Mononuclear cell (primary cell): ENCODE results near the gene PRR12. TPM values are rescaled to one million over a fixed set of nuclear protein-coding genes. Genes with fewer than 3 reads are reported as not detected.

Source experiments
- H3K27me3 ChIP-seq: 2 replicates; pipeline ENCODE4 v1.6.0; 2011; ENCODE audit warnings: low read length, control low read depth; ENCODE audit not compliant: insufficient read depth
- H3K4me1 ChIP-seq: 2 replicates; pipeline ENCODE4 v1.5.1; 2011; ENCODE audit warnings: mild to moderate bottlenecking, low read length, control low read depth; ENCODE audit not compliant: insufficient read depth
- H3K4me3 ChIP-seq: 2 replicates; pipeline ENCODE4 v1.5.1; 2011; ENCODE audit warnings: mild to moderate bottlenecking, low read length, moderate library complexity
- H3K9me3 ChIP-seq: 2 replicates; pipeline ENCODE4 v1.5.1; 2011; ENCODE audit warnings: low read depth, mild to moderate bottlenecking, control low read depth, low read length
- total RNA-seq: library from RNA; depleted of rRNA; stranded (reverse); fragments of >200 nt; gene quantifications from one replicate; pipeline ENCODE4 v1.2.3, GENCODE V29; 2012

The PRR12 gene
- total RNA-seq, 1 donor = 6.4 TPM

DNA sequence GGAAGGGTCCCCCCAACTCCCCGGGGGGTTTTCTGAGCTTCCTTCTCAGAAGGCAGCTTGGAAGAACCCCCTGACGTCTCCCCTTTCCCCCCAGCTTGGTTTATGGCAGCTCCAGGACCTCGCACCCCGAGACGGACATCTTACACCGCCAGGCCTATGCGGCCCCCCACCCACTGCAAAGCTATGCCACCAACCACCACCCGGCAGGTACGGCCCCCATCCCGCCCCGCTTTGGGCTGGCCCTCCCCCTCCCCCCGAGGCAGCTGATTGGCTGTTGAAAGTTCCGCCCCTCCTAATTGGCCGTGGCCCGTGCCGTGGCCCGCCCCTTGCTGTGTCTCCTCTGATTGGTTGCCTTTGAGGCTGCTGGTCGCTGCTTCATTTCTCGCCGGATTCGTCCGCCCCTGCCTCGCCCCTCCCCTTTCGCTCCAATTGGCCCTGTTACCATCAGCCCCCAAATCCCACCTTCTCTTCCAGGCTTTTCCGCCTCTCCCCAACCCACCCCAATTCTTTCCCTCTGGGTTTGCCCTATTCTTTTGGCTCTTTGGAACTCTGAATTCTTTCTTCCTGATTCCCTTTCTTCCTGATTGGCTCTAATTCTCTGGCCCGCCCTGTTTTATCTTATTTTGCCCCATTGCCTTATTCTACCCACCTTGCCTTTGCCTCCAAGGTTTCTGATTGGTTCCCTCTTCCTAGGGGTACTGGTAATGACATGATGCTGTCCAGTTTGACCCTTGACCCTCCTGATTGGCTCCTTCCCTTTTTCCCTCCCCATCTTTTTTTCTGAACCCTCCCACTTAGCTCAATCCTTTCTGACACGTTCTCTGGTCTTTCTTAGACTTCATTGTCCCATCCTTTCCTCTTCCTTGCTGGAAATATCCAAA, 2.5 kb downstream of the PRR12 start:
- Histone ChIP-seq H3K9me3 (no peaks in the 10 kb centered on the region), H3K4me1 (peaks cover 20% of the 10 kb centered on the region), H3K4me3 (peak overlapping the region; percentile 30), H3K27me3 (no peaks in the 10 kb centered on the region)

DNA sequence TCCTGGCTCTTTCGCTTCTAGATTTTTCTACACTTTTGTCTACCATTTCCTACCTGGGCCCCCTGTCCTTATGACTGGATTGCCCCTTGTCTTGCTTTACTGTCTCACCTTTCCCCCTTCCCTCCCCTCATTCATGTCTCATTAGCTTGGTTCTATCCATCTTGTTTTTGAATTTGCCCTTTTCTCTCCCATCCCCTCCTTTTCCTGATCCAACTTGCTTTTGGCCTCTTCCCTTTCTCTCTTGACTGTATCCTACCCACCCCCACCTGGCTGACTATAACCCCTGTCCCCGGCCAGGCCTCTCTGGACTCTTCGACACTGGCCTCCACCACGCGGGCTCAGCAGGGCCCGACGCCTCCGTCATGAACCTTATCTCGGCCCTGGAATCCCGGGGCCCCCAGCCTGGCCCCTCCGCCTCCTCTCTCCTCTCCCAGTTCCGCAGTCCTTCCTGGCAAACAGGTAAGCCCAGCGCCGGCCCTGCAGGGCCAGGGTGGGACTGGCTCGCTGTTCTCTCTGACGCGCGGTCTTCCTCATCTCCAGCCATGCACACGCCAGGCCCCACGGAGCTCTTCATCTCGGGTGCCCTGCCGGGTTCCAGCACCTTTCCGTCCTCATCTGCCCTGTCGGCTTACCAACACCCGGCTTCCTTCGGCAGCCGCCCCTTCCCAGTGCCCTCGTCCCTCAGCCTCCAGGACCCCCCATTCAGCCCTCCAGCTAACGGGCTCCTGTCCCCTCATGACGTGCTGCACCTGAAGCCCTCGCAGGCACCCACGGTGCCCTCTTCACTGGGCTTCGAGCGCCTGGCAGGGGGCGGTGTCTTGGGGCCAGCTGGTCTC, 3.4 kb downstream of the PRR12 start:
- H3K27me3 ChIP-seq = no peaks in the 10 kb centered on the region
- no peaks in the 10 kb centered on the region for H3K9me3 ChIP-seq
- no peak overlapping the region for H3K4me3 ChIP-seq
- peaks cover 20% of the 10 kb centered on the region for H3K4me1 ChIP-seq

DNA sequence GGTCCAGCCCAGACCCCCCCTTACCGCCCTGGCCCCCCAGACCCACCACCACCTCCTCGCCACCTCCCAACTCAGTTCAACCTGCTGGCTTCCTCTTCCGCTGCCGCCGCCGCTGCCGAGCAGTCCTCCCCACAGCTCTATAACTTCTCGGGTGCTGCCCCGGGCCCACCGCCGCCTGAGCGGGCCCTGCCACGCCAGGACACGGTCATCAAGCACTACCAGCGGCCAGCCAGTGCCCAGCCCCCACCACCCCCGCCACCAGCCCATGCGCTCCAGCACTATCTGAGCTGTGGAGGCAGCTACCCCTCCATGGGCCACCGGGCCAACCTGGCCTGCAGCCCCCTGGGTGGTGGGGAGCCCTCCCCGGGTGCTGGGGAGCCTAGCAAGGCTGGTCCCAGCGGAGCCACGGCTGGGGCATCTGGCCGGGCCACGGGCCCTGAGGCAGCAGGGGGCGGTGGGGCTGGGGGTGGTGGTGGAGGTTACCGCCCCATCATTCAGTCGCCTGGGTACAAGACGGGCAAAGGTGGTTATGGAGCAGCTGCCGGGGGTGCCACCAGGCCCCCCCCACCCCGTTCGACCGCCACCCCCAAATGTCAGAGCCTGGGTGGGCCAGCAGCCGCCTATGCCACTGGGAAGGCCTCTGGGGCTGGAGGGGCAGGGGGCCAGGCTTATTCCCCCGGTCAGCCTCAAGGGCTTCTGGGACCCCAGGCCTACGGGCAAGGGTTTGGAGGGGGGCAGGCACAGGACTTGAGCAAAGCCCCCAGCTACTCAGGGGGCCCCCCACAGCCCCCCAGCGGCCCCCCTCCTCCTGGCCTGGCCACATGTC, 4.2 kb downstream of the PRR12 start:
- Histone ChIP-seq H3K27me3 (no peaks in the 10 kb centered on the region), H3K4me1 (peaks cover 20% of the 10 kb centered on the region), H3K4me3 (no peak overlapping the region), H3K9me3 (no peaks in the 10 kb centered on the region)

DNA sequence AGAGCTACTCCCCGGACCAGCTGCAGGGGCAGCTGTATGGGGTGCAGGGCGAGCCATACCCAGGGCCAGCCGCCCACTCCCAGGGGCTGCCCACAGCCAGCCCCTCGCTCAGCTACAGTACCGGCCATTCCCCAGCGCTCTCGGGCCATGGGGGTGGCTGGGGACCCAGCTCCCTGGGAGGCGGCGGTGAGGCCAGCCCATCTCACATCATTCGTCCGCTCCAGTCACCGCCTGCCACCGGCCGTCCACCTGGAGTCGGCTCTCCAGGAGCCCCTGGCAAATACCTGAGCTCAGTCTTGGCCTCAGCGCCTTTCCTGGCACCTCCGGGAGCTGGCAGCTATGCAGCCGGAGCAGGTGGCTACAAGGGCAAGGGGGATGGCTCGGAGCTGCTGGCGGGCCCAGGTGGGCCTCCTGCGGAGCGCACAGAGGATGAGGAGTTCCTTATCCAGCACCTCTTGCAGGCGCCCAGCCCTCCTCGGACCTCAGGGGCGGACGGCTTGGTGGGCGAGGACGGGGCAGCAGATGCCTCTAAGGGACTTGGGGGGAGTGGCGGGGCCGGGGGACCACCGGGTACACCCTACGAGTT, 4.9 kb downstream of the PRR12 start:
- Histone ChIP-seq H3K9me3 (no peaks in the 10 kb centered on the region), H3K4me3 (no peak overlapping the region), H3K4me1 (peaks cover 20% of the 10 kb centered on the region), H3K27me3 (no peaks in the 10 kb centered on the region)

DNA sequence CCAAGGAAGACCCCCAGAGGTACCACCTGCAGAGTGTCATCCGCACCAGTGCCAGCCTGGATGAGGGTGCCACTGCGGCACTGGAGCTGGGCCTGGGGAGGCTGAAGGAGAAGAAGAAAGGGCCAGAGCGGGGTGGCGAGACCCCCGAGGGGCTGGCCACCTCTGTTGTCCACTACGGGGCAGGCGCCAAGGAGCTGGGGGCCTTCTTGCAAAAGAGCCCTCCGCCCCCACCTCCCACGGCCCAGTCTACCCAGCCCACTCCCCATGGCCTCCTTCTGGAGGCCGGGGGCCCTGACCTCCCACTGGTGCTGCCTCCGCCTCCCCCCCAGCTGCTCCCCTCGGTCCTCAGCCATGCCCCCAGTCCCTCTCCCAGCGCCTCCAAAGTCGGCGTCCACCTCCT, 5.4 kb downstream of the PRR12 start:
- Histone ChIP-seq H3K4me3 (no peak overlapping the region), H3K9me3 (no peaks in the 10 kb centered on the region), H3K27me3 (no peaks in the 10 kb centered on the region), H3K4me1 (peaks cover 20% of the 10 kb centered on the region)

DNA sequence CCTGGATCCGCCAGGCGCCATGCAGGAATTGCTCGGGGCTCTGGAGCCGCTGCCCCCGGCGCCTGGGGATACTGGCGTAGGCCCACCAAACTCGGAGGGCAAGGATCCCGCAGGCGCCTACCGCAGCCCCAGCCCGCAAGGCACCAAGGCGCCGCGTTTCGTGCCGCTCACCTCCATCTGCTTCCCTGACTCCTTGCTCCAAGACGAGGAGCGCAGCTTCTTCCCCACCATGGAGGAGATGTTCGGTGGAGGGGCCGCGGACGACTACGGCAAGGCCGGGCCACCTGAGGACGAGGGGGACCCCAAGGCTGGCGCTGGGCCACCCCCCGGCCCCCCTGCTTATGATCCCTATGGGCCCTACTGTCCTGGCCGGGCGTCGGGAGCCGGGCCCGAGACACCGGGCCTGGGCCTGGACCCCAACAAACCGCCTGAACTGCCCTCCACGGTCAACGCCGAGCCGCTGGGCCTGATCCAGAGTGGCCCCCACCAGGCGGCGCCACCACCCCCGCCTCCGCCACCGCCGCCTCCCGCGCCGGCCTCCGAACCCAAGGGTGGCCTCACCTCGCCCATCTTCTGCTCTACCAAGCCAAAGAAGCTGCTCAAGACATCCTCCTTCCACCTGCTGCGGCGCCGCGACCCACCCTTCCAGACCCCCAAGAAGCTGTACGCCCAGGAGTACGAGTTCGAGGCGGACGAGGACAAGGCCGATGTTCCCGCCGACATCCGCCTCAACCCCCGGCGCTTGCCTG, 6.1 kb downstream of the PRR12 start:
- no peaks in the 10 kb centered on the region for H3K9me3 ChIP-seq
- no peak overlapping the region for H3K4me3 ChIP-seq
- H3K27me3 ChIP-seq = no peaks in the 10 kb centered on the region
- H3K4me1 ChIP-seq = peaks cover 17% of the 10 kb centered on the region

DNA sequence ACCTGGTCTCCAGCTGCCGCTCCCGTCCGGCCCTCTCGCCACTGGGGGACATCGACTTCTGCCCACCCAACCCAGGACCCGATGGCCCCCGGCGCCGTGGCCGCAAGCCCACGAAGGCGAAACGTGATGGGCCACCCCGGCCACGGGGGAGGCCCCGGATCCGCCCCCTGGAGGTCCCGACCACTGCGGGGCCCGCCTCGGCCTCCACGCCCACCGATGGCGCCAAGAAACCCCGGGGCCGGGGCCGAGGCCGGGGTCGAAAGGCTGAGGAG, 6.7 kb downstream of the PRR12 start:
- no peaks in the 10 kb centered on the region for H3K27me3 ChIP-seq
- H3K9me3 ChIP-seq = no peaks in the 10 kb centered on the region

DNA sequence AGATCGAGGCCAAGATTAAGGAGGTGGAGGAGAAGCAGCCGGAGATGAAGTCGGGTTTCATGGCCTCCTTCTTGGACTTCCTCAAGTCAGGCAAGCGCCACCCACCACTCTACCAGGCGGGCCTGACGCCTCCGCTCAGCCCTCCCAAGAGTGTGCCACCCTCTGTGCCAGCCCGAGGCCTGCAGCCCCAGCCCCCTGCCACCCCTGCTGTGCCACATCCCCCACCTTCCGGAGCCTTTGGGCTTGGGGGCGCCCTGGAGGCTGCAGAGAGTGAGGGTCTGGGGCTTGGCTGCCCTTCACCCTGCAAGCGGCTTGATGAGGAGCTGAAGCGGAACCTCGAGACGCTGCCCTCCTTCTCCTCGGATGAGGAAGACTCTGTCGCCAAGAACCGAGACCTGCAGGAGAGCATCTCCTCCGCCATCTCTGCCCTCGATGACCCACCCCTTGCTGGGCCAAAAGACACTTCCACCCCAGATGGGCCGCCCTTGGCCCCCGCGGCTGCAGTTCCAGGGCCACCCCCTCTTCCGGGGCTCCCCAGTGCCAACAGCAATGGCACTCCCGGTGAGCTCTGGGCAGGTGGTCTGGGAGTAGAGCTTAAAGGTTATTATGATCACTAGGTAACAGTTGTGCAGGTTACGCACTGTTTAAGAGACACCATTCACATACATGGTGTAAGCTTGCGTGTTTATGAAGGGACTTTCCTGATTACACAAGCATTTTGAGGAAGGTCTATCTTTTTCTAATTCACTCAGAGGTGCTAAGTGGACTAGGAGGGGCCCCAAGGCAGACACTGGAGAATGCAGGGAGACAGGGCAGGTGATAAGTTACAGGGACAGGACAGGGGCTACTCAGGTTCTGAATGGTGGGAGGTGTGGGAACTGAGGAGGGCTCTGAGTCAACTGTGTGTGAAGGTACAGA, 8.7 kb downstream of the PRR12 start:
- Histone ChIP-seq H3K9me3 (no peaks in the 10 kb centered on the region), H3K27me3 (no peaks in the 10 kb centered on the region), H3K4me1 (no peaks in the 10 kb centered on the region), H3K4me3 (no peak overlapping the region)

More for the DNA sequence above, 6.7 kb downstream of the PRR12 start:
- H3K4me3 ChIP-seq = no peak overlapping the region
- peaks cover 12% of the 10 kb centered on the region for H3K4me1 ChIP-seq

DNA sequence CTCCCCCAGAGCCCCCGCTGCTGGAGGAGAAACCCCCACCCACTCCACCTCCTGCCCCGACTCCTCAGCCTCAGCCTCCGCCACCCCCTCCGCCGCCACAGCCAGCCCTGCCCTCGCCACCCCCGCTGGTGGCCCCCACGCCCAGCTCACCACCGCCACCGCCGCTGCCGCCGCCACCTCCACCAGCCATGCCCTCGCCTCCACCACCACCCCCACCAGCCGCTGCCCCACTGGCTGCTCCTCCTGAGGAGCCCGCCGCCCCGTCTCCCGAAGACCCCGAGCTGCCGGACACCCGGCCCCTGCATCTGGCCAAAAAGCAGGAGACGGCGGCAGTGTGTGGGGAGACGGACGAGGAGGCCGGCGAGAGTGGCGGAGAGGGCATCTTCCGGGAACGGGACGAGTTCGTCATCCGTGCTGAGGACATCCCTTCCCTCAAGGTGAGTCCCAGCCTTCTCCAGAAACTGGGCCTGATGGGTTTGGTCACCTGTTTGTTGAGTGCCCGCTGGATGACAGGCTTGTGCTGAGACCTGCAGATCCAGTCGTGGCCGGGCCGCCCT, 10.6 kb downstream of the PRR12 start:
- Histone ChIP-seq H3K4me1 (no peaks in the 10 kb centered on the region), H3K27me3 (no peaks in the 10 kb centered on the region), H3K9me3 (no peaks in the 10 kb centered on the region), H3K4me3 (no peak overlapping the region)

DNA sequence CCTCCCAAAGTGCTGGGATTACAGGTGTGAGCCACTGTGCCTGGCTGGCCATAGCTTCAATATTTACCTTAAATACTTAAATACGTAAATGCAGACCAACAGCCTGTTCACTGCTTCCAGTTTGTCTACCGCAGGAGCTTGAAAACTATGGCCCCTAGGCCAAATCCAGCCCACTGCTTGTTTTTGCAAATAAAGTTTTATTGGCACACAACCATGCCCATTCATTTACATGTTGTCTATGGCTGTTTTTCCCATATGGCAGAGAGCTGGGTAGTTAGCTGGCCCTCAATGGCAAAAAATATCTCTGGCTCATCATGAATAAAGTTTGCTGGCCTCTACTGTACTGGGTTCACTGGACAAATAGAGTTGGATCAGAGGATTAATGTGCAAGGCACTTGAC, 11.8 kb downstream of the PRR12 start:
- Histone ChIP-seq H3K4me1 (no peaks in the 10 kb centered on the region), H3K9me3 (no peaks in the 10 kb centered on the region), H3K4me3 (no peak overlapping the region), H3K27me3 (no peaks in the 10 kb centered on the region)

DNA sequence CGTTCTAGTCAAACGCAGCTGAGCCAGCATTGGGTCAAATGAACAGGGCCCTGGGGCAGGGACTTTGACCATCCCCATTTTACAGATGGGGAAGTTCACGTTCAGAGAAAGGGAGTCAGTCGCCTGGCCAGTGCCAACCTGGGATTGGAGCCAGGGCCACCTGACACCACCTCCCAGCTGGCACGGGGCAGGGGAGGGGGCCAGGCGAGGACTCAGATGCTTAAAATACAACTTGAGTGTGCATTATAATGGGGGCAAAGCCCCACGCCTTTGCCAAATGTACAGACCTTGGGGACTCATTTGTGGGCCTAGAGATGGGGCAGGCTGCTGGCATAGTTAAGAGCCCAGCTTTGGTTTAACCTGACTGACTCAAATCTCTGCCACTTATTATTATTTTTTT, 14.6 kb downstream of the PRR12 start:
- Histone ChIP-seq H3K4me3 (no peak overlapping the region), H3K4me1 (no peaks in the 10 kb centered on the region), H3K27me3 (no peaks in the 10 kb centered on the region), H3K9me3 (no peaks in the 10 kb centered on the region)

DNA sequence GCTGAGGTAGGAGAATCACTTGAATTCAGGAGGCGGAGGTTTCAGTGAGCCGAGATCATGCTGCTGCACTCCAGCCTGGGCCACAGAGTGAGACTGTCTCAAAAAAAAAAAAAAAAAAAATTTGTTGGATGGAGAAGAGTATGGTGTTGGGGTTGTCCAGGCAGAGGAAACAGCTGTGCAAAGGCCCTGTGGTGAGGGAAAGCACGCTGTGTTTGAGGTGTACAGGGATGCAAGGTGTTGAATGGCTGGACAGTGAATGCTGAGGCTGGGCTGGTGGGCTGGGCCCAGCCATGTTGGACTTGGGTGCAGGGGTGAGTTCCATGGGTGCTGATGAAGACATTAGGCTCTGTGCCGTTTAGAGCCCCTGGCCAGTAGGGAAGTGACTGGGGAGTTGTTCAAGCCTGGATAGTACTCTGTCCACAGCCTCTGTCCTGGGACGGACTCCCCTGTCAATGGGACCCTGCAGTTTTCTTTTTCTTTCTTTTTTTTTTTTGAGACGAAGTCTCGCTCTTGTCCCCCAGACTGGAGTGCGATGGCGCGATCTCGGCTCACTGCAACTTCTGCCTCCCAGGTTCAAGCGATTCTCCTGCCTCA, 18.6 kb downstream of the PRR12 start:
- H3K4me3 ChIP-seq = no peak overlapping the region
- H3K4me1 ChIP-seq = peaks cover 22% of the 10 kb centered on the region
- H3K27me3 ChIP-seq = no peaks in the 10 kb centered on the region
- no peaks in the 10 kb centered on the region for H3K9me3 ChIP-seq

DNA sequence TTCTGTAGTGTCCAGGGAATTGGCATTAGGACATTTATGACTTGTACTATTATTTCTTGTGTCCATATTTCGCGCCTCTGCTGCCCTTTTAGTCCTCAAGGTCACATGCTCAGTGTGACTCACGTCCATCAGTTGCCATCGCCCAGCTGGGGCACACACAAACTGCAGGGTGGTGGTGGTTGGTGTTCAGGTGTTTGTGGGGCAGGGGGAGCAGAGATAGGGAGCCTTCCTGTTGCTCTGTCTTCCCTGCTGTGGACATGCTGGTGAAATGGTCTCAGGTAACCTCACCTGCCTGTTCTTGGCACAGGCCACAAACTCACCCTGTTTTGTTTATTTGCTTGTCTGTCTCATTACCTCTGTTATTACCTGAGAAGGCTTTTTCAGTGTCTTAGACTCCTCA, 22.4 kb downstream of the PRR12 start:
- Histone ChIP-seq H3K27me3 (no peaks in the 10 kb centered on the region), H3K4me1 (peaks cover 22% of the 10 kb centered on the region), H3K9me3 (no peaks in the 10 kb centered on the region), H3K4me3 (no peak overlapping the region)
